Stimulated activated naive CD8-positive, alpha-beta T cell treated with anti-CD3 and anti-CD28 coated beads, Interleukin-15, Interleukin-2, amounts not matched to agents 100 U/mL and 50 U/mL, for 24 hours (primary cell): Measurements from ENCODE around the gene CSTB.
A peak's percentile ranks its signal among the peaks of the same experiment; 100 is the strongest.
"Not testable (repeated sequence)": the region's sequence is repeated elsewhere in the genome, so short reads cannot be mapped to it uniquely, and the experiment has no call there.

Source experiments
- ATAC-seq: fragments of 150-1000 bp; cut with Tn5 transposase; one replicate; pipeline ENCODE4 v1.10.0; 2021
- DNase-seq: peaks from one replicate; pipeline ENCODE4 v3.0.0; 2021

Gene CSTB, protein sequence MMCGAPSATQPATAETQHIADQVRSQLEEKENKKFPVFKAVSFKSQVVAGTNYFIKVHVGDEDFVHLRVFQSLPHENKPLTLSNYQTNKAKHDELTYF

DNA sequence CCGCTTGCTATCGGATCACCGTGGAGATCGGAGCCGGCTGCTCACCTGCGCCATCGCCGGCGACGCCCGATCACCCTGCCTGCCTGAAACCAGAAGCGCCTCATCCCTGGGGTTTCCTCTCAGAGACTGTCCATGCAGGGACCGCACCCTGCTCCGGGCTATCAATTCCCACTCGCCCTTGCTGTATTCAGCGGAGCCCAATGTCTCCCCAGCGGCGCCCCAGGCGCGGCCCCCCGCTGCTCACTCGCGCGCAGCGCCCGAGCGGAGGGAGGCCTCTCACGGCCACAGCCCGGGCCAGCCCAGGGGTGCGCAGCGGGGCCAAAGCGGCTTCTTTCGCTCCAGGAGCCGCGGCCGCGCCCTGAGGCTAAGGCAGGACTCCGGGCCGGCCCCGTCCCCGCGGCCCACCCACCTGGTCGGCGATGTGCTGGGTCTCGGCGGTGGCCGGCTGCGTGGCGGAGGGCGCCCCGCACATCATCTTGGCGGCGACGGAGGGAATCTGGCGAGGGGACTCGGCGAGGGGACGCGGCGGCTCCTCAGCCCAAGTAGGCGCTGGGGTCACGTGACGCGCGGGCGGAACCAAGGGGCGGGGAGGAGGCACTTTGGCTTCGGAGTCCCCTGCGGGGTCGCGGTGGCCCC lies at the start of gene CSTB:
CSTB (minus strand) TSS at position 514 of the 636 bp plus-strand sequence; CDS start at position 475, 39 bp downstream.
- DNase-seq, result peak; percentile 89
- ATAC-seq, result peak; percentile 70

DNA sequence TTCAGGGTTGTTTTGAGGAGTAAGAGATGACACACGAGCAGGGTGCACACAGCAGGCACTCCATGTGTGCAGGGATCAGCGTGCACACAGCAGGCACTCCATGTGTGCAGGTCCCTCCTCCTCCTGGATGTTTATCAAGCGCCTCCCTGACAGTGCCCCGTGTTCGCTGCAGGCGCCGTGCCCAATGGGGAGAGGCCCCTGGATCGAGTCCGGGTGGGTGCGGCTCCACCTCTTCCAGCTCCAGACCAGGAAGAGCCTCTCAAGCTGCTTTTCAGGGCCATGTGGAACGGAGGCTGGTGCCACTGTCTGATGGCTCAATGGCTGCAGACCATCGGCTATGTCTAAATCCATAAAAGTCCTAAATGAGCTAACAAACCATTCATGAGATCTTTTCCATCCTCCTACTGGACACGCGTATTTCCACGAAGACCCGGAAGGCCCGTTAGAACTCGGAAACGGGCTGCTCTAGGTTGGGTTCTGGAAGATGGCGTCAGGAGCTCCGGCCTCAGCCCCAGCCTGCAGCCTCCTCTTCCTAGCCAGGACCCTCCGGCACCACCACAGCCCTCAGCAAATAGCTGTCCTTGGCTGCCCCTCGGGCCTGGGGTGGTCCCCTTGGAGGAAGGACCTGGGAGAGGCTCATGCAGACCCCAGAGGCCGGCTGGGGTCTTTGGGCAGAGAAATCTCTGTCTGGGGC lies 49.3 kb upstream of the CSTB start:
- ATAC-seq, result no peak
- no peak for DNase-seq

GRCh38 chr21:43824333-43825241 lies 48.5 kb upstream of the CSTB start:
- DNase-seq (no peak), ATAC-seq (no peak)

DNA sequence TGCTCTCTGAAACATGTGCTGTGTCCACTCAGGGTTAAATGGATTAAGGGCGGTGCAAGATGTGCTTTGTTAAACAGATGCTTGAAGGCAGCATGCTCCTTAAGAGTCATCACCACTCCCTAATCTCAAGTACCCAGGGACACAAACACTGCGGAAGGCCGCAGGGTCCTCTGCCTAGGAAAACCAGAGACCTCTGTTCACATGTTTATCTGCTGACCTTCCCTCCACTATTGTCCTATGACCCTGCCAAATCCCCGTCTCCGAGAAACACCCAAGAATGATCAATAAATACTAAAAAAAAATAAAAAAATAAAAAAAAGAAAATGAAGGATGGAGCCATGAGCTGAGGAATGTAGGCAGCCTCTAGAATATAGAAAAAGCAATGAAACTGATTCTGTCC lies 46.6 kb upstream of the CSTB start:
- not testable (repeated sequence) for ATAC-seq

DNA sequence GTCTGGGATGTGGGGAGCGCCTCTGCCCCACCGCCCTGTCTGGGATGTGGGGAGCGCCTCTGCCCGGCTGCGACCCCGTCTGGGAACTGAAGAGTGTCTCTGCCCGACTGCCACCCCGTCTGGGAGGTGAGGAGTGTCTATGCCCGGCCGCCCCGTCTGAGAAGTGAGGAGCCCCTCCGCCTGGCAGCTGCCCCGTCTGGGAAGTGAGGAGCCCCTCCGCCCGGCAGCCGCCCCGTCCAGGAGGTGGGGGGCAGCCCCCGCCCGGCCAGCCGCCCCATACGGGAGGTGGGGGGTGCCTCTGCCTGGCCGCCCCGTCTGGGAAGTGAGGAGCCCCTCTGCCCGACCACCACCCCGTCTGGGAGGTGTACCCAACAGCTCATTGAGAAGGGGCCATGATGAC lies 46.1 kb upstream of the CSTB start:
- ATAC-seq, DNase-seq: not testable (repeated sequence)

More for the DNA sequence above, 46.6 kb upstream of the CSTB start:
- DNase-seq, result not testable (repeated sequence)

DNA sequence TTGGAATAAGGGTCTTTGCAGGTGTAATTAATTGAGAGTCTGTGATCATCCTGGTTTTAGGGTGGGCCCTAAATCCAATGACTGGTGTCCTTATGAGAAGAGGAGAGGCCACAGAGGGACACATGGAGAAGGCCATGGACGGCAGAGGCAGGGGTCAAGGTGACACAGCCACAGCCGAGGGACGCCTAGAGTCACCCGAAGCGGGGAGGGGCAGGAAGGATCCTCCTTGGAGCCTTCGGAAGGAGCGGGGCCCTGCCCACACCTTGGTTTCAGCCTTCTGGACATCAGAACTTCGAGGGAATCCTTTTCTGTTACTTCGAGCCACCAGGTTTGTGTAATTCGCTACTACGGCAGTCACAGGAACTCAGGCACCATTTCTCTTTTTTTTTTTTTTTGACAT lies 44.4 kb upstream of the CSTB start:
- no peak for DNase-seq
- ATAC-seq, result no peak

GRCh38 chr21:43819511-43820405 lies 43.6 kb upstream of the CSTB start:
- no peak for DNase-seq
- no peak for ATAC-seq

DNA sequence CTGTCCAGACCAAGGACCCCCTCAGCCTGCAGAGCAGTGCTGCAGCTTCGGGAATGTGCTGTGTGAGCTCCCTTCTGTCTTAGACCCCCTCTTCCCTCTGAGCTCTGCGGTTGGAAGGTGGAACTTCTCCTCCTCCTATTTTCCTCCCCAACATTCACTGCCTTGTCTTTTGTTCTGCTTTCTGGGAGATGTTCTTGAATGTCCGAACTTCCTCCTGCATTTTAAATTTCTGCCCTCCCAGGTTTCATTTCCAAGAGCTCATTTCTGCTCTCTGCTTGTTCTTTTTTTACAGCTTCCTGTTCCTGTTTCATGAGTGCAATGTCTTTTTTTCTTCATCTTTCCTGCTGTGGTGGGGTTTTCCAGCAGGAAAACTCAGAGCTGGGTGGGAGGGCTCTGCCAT lies 42.6 kb upstream of the CSTB start:
- no peak for DNase-seq
- ATAC-seq, result no peak

- DNase-seq (no peak), ATAC-seq (no peak)
Observed at GRCh38 chr21:43817157-43818086, 41.3 kb upstream of the CSTB start.

DNA sequence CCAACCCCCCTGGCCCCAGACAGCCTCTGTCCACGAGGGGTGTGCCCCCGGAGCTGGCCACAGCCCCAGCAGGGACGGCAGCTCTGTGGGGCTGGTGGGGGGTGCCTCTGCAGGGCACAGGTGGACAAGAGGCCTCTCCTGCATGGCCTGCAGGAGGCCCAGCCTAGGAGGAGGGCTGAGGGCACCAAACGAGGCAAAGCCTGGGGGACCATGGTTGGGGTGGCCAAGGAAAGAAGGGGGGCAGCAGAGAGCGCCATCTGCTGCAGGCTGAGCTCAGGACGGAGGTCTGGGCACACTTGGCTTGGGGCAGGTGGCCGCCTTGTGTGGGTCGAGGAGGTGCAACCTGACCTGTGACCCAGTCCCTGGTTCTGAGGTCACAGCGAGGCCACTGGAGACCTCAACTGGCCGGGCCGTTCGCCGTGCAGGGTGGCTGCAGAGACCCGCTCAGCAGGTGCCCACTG lies 40.5 kb upstream of the CSTB start:
- DNase-seq, result no peak
- no peak for ATAC-seq

DNA sequence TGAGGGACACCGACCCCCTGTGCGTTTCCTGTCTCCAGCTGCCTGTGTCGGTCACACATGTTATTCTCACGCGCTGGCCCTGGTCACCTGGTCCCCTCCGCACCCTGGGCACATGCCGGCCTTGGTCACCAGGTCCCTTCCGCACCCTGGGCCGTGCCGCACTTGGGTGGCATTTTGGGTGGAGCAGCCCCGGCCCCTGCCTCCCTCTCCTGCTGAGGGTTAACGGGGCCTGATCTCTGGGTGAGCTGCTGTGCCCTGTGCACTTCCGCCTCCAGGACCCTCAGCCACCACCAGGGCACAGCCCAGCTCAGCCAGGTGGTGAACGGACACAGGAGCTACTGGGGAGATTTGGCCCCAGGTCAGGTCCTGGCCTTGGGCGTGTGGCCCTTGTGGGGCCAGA lies 39.9 kb upstream of the CSTB start:
- no peak for ATAC-seq
- no peak for DNase-seq

DNA sequence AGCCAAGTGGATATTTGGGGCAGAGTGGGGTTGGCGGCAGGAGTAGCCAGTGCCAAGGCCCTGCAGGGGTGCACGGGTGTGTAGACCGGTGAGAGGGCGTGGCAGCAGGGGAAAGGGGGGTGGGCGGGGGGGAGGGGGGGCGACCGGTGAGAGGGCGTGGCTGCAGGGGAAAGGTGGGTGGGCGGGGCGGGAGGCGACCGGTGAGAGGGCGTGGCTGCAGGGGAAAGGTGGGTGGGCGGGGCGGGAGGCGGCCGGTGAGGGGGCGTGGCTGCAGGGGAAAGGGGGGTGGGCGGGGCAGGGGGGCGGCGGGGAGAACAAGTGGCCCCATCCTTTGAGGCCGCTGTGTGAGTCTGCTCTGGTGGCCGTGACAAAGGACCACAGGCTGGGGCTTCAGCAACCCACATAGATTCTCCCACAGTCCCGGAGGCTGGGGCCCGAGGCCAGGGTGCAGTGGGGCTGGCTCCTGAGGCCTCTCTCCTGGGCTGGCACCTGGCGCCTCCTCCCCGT lies 39.1 kb upstream of the CSTB start:
- DNase-seq, result no peak

GRCh38 chr21:43814215-43815106 lies 38.4 kb upstream of the CSTB start:
- DNase-seq, result no peak

More for the DNA sequence above, 39.1 kb upstream of the CSTB start:
- no peak for ATAC-seq

DNA sequence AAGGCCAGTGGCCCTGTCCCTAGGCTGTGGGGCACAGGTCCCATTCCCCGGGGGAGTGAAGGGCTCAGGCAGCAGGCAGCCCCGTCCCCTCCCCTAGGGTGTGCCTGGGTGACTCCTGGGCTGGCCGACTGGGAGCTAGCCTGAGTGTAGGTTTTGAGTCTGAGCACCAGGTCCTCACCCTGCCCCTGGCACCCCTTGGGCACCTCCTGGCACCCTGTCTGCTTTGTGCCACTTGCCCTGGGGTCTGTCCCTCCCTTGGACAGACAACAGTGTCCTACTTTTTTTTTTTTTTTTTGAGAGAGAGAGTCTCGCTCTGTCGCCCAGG lies 37.5 kb upstream of the CSTB start:
- DNase-seq (no peak), ATAC-seq (no peak)

More at GRCh38 chr21:43814215-43815106, 38.4 kb upstream of the CSTB start:
- ATAC-seq, result no peak

GRCh38 chr21:43812957-43813655 lies 37.0 kb upstream of the CSTB start:
- ATAC-seq (no peak), DNase-seq (no peak)

- no peak for ATAC-seq
- no peak for DNase-seq
Observed at GRCh38 chr21:43812139-43812821, 36.2 kb upstream of the CSTB start.

DNA sequence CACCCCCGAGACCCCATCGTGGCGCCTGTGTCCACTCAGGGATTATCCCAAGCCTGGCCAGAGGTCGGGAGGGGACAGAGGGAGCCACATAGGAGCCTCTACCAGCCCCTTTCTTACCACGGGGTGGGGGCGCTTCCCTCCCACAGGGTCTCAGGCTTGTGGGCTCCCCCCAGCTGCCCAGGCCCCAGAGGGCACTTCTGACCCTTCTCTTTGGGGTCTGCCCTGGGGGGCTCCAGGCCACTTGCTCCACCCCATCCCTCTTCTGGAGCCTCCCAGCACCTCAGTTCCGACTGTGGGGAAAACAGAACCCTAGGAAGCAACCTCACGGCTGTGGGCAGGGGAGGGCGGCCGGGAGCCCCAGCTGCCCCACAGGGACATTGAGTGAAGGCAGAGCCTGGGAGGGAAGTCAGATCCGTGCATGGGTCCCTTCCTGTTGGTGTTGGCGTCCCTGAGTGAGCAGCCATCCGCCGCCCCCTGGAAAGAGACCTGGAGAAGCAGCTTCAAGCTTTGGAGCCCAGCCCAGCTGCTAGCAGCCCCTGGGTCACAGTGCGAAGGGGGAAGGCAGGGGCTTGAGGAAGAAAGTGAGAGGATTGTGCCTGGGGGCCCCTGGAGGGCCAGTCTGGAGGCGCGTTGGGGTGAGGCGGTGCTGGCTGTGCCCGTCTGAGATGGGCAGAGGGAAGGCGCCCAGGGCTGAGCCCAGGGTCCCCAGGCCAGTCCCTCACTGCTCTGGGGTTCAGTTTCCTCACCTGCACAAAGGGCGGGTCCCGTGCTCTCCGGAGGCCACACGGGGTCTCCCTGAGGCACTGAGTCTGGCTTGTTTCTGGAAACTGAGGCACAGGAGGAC lies 35.4 kb upstream of the CSTB start:
- no peak for DNase-seq
- no peak for ATAC-seq
